Mucosa of gallbladder (tissue), 1 donor: Measurements from ENCODE around the gene ASB11. TPM values are rescaled to one million over a fixed set of nuclear protein-coding genes. Genes with fewer than 3 reads are reported as not detected.
"Not testable (repeated sequence)": the region's sequence is repeated elsewhere in the genome, so short reads cannot be mapped to it uniquely, and the experiment has no call there.

Experiments
- DNase-seq: peaks from one replicate; pipeline ENCODE4 v3.0.0-alpha.2; 2020; ENCODE audit warnings: low spot score
- total RNA-seq: library from RNA; stranded (reverse); gene quantifications from one replicate; pipeline ENCODE4 v1.2.1, GENCODE V29; 2021
- donor health status: DM: no; HTN: no; CAD: no.

ASB11 gene
- total RNA-seq, 1 donor from 2014 or later, result not detected

DNA sequence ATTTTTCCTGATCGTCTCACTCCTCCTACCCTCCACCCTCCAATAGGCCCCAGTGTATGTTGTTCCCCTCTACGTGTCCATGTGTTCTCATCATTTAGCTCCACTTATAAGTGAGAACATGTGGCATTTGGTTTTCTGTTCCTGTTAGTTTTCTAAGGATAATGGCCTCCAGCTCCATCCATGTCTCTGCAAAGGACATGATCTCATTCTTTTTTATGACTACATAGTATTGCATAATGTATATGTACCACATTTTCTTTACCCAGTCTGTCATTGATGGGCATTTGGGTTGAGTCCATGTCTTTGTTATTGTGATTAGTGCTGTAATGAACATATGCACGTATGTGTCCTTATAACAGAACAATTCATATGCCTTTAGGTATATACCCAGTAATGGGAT, 9.5 kb downstream of the ASB11 start:
- DNase-seq, result not testable (repeated sequence)

DNA sequence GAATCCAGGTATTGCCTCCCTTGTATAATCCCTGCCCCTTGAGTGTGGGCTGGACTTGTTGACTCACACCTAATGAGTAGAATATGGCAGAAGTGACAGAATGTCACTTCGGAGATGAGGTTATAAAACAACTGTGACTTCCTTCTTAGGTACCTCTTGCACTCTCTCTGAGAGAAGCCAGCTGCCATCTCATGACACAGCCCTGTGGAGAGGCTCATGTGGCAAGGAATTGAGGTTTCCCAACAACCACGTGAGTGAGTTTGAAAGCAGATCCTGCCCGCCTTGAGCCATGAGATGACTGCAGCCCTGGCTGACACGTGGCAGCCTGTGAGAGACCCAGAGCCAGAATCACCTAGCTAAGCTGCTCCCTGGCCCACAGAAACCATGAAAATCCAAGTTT, 13.5 kb downstream of the ASB11 start:
- peak; percentile 14 for DNase-seq

DNA sequence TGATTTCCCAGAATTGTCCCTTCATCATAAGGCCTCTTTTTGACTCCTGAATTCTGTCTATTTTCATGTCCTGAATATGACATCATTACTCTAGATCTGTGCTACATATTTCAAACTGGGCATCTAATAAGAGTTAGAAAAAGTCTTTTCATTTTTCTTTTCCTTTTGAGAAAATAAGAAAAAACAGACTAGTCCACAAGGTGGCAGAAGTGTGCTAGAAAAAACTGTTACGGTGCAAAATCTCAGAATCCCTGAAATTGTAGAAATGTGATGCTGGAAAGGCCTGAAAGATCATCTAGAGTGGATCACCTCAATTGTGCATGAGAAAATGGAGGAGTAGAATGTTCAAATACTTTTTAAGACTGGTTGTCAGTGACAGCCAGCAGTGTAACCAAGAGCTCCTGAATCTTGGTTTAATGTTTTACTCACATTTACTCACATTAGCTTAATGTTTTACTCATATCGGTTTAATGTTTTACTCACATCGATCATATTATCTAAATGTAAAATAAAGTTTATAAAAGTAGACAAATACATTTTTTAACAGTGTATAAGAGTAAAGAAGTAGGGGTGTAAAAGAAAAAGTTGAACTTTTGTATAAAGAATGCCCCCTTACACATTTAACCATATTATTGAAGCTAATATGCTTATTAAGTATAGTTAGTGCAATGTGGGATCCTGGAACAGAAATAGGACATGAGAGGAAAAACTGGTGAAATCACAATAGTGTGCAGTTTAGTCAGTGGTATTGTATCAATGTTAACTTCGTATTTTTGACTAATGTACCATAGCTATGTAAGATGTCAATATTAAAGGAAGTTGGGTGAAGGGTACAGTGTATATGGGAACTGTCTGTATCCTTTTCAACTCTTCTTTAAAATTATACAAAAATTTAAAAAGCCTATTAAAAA, 15.2 kb downstream of the ASB11 start:
- no peak for DNase-seq

DNA sequence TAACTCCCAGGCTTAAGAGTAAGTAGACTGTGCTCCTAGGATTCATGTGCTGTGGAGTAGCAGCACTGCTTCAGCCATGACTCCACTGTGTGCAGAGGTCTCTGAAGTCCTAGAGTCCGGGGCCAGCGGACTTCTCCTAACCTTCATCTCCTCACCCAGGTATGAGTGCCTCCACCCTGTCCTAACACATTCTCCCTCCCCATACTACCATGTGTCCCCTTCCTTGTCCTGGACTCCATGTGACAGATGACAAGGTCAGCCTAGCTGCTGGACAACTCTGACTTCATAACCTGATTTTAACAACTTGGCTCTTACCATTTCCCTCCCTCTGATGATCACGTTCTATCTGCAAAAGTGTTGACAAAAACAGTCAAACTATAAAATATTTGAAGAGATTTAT, 16.7 kb downstream of the ASB11 start:
- no peak for DNase-seq

DNA sequence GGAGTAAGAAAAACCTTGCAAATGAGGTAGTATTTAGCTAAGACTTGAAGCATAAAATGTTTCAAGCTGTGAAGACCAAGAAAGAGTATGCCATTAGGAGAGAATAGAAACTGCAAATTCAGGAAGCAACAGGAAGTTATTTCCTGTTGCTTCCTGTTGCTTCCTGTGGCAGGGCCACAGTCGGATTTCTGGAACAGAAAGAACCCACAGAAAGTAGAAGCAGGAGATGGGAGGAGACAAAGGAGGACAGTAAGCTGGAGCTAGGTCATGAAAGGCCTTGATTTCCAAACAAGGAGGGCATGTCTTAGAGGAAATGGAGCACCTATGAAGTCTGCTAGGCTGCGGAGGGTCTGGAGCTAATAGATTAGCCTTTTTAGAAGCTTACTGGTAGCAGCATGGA, 17.2 kb downstream of the ASB11 start:
- DNase-seq, result no peak

DNA sequence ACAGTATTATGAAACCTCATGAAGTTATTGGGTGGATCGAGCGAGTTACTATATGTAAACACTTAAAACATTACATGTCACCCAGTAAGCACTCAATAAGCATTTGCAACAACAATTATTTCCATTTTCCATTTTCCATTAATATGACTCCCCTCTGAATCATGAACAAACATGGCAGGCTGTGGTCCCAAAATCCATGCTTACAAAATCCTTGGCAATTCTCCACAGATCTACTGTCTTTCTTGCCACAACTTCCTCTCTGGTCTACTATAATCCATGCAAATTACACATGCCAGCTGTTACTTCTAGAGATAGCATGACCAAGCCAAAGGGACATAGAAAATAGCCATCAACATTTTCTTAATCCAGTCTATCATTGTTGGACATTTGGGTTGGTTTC, 22.0 kb downstream of the ASB11 start:
- no peak for DNase-seq

DNA sequence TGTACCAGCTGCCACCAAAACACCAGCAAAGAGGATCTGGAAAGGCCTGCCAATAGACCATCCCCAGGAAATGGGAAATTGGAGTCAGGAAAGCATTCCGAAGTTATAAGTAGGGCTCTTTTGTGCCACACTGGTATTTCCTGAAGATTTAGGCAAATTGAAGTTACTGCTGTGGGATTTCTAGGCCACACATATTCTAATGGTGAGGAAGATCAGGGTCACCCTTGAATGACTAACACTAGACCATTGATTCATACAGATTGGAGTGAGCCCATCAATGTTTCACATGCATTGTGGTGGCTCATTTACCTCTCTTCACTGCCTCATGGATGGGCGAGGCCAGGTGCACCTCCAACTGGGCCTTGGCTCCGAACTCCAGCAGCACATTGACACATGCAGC, 22.6 kb downstream of the ASB11 start:
- no peak for DNase-seq

DNA sequence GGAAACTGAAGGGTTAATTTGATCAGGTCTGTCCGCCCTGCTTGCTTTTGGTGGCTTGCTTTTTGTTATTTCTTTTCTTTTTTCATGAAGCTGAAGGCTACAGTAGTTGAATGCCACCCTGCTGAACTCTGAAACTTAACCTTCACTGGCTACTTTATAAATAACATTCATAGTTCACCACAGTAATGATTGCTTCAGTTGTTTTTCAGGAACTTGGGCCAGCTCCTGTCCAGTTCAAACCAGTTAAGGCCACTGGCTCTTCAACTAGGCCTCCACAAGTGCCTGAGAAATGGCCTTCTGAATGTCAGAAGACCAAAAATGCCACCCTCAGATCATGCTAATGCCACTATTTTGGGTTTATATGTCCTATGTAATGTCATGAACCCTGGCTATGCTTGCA, 37.8 kb downstream of the ASB11 start:
- DNase-seq, result no peak

DNA sequence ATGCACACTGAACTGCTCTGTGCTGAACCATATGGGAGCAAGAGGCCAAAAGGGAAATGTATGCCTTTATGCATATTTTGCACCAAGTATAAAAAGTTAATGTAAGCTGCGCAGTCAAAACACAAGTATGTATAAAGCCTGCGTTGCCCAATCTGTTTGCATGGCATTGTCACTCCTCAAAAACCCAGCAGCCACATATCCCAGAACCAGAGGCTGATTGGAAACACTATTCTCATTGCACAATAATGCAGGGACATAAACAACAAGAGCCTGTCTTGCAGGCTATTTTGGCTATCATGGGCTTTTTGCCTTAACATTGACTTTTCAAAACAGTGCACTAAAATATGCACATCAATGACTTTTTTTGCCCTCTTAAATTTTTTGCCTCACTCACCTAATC, 40.5 kb downstream of the ASB11 start:
- DNase-seq, result no peak

DNA sequence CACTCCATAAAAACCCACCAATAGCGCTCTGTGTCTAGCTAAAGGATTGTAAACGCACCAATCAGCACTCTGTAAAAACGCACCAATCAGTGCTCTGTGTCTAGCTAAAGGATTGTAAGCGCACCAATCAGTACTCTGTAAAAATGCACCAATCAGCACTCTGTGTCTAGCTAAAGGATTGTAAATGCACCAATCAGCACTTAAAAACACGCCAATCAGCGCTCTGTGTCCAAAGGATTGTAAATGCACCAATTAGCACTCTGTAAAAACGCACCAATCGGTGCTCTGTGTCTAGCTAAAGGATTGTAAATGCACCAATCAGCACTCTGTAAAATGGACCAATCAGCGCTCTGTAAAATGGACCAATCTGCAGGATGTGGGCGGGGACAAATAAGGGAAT, 42.2 kb downstream of the ASB11 start:
- DNase-seq, result not testable (repeated sequence)

DNA sequence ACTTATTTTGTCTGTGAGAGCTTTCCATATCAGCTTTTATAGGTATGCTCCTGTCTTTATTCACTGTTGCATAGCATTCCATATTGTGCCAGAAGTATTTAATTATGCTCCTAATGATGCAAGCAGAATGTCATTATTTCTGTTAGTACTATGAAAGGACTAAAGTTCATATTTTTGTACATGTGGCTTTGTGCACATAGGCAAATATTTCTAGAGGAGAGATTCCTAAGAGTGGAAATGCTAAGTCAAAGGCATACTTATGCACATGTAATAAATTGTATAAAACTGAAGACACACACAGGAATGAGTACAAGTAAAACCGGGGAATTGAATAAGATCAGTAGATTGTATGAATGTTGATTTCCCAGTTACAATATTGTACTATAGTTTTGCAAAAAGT, 43.7 kb downstream of the ASB11 start:
- DNase-seq, result no peak

DNA sequence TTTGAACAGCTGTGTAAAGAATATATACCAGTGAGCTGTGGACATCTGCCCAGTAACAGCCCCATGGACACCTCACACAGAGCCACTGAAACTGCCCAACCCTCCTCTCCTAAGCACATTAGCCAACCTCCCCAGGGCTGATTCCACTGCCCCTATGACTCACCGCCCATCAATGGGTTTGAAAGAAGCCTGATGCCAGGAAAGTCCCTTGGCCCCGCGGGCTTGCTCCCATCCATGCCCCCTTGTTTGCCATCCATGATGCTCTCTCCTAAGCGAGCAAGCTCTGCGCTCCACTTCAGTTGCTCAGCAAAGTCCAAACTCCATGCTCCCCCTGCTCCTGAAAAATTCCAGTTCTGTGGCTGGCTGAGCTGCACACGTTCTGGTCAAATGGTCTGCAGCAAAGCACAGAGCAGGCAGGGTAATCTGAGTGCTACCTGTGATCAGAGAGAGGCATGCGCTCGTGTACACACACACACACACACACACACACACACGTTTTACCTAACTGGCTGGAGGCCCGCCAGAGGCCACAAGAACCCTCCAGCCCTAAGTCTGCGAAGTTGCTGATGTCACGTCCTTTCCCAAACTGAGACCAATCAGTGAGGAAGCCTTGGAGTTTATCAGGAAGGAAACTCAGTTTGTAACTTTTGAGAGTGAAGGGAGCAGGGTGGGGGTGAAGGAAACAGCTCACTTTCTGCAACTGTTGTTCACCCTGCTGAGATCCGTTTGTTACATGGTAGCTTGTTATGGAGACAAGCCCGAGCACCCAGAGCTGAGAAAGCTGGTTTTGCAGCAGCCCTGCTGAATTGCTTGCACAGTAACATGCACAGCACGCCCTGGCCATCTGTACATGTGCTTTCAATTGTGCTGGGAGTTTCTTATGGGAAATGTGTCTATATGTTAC, 45.6 kb downstream of the ASB11 start, which contains the start of gene ASB9:
Gene ASB9 (minus strand): TSS at position 466 of the 904 bp plus-strand sequence. CDS start 209 bp downstream, at position 257.
- DNase-seq, result peak; percentile 55

DNA sequence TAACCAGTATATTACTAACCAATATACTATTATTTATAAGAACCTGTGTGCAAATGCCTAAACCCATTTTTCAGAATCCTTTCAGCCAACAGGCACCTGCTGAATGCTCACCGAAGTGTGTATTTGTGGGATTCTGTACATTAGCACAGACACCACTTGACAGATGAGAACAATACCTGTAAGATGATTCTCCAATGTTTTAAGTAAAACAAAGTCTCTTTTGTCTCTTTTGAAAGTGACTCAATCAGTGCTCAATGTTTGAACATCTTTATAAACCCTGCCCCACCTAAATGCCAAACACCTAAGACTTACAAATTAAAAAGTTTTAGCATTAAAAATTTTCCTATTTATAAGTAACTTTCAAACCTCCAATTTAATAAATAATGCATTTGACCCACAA, 46.3 kb downstream of the ASB11 start:
- no peak for DNase-seq

DNA sequence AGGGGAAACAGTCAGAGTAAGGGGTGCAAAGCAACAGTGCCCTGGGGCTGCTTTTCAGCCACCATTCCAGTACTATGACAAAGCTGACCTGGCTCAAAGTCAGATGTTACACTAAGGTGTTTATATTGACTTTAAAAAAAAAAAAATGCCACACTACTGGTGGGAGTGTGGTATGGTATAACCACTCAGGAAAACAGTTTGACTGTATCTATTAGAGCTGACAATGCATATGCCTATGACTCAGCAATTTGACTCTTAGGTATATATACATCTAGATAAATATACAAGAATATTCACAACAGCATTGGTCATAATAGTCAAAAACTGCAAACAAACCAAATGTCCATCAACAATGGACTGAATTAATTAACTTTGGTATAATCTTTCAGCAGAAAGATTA, 60.6 kb downstream of the ASB11 start:
- DNase-seq, result no peak

DNA sequence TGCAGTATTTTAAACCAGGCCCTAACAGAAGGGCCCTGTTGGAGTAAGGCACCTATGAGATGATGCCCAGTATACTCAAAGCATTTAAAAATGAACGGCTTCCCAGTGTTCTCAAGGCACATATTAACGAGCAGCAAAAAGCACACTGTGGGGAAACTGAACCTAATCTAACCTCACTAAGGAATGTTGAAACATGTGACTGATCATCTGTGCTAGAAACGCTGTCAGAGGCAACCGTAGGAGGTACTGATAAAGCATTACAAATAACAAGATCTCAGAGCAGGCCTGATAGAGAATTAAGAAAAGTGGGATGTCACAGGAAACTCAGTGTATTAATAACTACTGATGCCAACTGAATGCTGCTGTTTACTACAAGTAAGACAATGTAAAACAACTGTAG, 69.5 kb downstream of the ASB11 start:
- no peak for DNase-seq

DNA sequence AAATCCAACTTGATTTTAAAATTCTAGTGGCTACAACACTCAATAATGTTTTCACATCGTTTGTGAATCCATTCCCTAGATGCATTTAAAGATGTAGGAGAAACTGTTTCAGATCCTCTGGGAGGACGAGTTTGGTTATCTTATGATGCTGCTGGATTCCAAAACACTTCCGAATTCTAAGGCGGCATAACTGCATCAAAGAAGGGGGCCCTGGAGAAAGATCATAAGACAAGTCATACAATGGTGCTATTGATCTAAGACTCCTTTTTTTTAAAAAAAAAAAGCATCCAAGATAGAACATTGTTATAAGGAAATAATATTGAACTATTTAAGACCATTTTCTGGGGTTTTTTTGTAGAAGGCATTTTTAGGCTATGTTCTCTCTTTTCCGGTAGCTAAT, 71.0 kb downstream of the ASB11 start:
- DNase-seq, result no peak

DNA sequence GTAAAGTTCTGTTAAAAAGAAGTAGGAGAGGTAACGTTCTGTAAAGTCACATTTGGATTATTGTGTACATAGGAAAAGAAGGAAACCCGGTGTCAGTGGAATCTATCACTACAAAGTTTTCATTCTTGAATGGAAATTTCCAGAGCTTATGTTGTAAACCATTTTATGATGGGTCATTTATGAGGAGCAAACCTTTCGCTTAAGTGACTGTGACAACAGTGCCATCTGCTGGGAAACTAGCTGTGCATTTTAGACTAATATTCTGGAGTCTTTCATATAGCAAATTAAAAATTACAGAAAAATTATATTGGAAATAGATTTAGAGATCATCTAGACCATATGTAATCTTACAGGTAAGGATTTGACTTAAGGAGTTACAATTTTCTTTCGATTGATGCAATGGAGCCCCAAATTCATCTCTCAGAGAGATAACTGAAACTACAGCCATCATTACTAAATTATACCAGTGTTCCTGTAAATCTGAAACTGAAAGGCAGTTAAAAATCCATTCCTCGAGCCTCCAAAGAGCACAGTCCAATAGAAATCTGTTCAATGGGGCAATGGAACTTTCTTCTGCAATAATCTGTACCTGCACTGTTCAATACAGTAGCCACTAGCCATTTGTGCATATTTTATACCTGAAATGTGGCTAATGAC, 72.4 kb downstream of the ASB11 start:
- peak; percentile 38 for DNase-seq

DNA sequence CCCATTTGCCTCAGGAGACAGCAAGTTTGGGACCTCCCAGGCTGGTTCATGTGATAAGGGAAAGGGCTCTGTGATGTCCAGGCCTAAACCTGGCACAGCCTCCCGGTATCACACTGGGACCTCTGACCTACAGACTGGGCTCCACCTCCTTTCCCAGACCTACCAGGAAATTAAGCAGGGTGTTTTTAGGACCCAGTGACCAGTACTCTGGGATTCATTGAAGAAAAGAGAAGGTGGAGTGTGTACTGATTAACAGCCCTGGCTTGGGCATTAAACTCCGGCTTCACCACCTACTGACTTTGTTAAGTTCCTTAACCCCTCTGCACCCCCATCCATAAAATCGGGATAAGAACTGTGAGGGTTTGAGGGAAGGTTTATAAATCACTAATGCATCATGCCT, 74.1 kb downstream of the ASB11 start:
- no peak for DNase-seq

DNA sequence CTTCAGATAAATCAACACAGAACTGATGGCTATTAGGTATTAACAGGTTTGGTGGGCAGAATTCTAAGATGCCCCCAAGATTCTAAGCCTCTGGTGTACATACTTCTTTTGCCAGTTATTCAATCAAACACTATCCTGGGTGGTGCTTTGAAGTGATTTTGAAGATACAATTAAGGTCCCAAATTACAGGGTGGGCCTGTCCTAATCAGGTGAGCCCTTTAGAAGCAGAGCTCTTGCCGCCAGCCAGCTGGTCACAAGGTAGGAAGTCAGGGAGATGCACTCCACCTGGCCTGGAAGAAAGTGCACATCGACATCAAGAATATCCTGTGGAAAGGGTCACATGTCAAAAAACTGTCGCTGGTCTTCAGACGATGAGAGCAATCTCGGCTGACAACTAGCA, 75.0 kb downstream of the ASB11 start:
- no peak for DNase-seq

DNA sequence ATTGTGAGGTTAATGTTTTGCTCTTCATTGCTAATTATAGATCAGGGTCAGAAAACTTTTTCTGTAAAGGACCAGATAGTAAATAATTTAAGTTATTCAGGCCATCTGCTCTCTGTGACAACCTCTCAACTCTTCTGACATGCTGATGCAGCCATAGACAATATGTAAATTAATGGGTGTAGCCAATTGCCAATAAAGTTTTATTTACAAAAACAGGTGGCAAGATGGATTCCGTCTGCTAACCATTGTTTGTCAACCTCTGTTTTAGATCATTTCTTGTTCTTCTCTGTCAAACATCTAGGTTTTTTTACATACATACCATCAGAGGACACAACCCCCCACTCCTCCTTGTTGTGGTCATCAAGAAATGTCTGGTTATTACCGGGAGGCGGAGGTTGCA, 79.3 kb downstream of the ASB11 start:
- DNase-seq, result no peak

DNA sequence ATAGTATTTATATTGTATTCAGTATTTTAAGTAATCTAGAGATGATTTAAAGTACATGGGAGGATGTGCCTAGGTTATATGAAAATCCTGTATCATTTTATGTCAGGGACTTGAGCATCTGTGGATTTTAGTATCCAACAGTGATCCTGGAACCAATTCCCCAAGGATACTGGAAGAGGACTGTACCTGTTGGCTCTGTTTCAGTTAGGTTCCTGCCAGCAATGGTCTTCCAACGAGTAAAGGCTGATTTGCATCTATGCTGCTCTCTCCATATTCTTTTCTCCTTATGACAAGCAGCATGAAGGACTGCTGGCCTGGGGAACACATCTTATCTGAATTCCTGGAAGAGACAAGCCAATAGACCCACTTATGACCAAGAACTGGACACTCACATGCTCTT, 80.4 kb downstream of the ASB11 start:
- no peak for DNase-seq

DNA sequence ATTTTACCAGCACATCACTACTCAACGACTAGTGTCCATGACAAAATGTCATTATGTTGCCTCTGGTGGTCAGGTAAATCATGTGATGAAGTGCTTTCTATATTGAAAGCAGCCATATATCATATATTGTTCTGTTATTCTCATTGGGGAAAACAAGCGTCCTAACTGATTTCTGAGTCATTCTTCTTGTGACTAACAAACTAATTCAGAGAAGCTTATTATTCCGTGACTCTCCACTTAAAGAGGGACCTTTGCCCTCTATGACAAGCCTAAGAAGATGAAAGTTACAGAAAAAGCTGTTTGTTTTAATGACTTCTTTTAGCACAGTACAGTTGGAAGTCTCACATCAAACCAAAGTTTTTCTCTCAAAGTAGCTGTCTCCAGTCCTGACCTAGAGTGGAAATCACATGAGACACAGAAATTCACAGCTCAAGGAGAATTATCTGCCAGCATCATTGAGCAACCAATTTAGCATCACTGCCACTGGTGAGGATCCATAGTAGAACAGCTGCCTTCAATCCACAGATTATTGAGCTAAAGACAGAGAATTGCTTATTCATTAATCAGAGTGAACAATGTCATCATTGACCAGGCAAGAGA, 81.9 kb downstream of the ASB11 start:
- DNase-seq, result no peak
